ENCODE results near the gene CBARP. TPM values are rescaled to one million over a fixed set of nuclear protein-coding genes. Genes with fewer than 3 reads are reported as not detected.

Gene CBARP
- total and polyA plus RNA-seq, 9 of the 15 experiments (the other 6 are each of a cell fraction or from before 2014, with no cell fraction given), result 0.03 to 8.9 (median 1.2) TPM; not detected in 1

DNA sequence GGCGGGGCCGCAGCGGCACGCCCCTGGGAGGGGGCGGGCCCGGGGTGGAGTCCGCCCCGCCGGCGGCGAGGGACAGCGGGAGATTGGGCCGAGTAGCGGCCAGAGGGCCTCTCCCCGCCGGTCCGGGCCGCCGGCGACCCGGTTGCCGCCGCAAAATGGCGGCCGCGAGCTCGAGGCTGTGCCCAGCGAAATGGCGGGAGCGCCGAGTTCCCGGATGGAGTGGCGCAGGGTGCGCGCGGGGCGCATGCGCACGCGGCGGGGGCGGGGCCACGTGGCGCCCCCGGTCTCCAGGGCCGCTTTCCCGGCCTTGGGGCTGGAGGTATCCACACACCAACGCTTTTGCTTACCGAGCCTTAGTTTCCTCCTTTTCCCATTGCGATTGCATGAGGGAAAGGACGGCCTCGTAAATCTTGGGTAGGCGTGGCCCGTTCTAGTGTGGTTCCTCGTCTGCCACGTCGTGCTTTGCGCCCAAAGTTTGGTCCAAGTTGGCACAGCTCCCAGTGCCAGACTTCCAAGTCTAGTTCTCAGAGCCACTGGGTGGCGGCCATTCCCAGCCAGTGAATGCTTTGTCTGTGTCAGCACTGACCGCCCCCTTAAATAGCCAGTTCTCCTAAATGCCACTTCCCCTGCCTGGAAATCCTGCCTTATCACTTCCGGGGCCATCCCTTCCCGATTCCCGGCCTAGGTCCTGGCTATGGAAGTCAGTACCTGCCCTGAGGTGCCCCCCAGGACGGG is 31.8 kb upstream of the CBARP start (continued):
- TF ChIP-seq ILK (tag; IDR thresholded peaks at IDR 0.05; ENCODE audit: borderline replicate concordance, low read depth), result no peak
- no peak; the same call in 1 of the 2 replicates for TF ChIP-seq GTF2A2 (tag; IDR thresholded peaks at IDR 0.05)
- no peak for TF ChIP-seq ETV5 (CRISPR knock-in tag; IDR thresholded peaks at IDR 0.05; ENCODE audit: low read depth)
- TF ChIP-seq, protein P1, sequence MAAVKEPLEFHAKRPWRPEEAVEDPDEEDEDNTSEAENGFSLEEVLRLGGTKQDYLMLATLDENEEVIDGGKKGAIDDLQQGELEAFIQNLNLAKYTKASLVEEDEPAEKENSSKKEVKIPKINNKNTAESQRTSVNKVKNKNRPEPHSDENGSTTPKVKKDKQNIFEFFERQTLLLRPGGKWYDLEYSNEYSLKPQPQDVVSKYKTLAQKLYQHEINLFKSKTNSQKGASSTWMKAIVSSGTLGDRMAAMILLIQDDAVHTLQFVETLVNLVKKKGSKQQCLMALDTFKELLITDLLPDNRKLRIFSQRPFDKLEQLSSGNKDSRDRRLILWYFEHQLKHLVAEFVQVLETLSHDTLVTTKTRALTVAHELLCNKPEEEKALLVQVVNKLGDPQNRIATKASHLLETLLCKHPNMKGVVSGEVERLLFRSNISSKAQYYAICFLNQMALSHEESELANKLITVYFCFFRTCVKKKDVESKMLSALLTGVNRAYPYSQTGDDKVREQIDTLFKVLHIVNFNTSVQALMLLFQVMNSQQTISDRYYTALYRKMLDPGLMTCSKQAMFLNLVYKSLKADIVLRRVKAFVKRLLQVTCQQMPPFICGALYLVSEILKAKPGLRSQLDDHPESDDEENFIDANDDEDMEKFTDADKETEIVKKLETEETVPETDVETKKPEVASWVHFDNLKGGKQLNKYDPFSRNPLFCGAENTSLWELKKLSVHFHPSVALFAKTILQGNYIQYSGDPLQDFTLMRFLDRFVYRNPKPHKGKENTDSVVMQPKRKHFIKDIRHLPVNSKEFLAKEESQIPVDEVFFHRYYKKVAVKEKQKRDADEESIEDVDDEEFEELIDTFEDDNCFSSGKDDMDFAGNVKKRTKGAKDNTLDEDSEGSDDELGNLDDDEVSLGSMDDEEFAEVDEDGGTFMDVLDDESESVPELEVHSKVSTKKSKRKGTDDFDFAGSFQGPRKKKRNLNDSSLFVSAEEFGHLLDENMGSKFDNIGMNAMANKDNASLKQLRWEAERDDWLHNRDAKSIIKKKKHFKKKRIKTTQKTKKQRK (IDR thresholded peaks at IDR 0.05; ENCODE audit: borderline replicate concordance, low read depth, low read length), result 0 out of 2 replicates have a peak, but pooled peaks have one; percentile 25
- TF ChIP-seq, protein P2, sequence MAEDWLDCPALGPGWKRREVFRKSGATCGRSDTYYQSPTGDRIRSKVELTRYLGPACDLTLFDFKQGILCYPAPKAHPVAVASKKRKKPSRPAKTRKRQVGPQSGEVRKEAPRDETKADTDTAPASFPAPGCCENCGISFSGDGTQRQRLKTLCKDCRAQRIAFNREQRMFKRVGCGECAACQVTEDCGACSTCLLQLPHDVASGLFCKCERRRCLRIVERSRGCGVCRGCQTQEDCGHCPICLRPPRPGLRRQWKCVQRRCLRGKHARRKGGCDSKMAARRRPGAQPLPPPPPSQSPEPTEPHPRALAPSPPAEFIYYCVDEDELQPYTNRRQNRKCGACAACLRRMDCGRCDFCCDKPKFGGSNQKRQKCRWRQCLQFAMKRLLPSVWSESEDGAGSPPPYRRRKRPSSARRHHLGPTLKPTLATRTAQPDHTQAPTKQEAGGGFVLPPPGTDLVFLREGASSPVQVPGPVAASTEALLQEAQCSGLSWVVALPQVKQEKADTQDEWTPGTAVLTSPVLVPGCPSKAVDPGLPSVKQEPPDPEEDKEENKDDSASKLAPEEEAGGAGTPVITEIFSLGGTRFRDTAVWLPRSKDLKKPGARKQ (CRISPR knock-in tag; IDR thresholded peaks at IDR 0.05), result no peak
- TF ChIP-seq, protein P3, sequence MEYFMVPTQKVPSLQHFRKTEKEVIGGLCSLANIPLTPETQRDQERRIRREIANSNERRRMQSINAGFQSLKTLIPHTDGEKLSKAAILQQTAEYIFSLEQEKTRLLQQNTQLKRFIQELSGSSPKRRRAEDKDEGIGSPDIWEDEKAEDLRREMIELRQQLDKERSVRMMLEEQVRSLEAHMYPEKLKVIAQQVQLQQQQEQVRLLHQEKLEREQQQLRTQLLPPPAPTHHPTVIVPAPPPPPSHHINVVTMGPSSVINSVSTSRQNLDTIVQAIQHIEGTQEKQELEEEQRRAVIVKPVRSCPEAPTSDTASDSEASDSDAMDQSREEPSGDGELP (CRISPR knock-in tag; IDR thresholded peaks at IDR 0.05; ENCODE audit: borderline replicate concordance), result no peak; the same call in 1 of the 2 replicates
- no peak for TF ChIP-seq HDAC3 (IDR thresholded peaks at IDR 0.05; ENCODE audit: borderline replicate concordance, partially characterized antibody)
- no peak for TF ChIP-seq MBD2 (IDR thresholded peaks at IDR 0.05; ENCODE audit: borderline replicate concordance, low read depth)
- no peak for TF ChIP-seq MCM2 (IDR thresholded peaks at IDR 0.05; ENCODE audit: low read depth)
- no peak for TF ChIP-seq SRSF9 (IDR thresholded peaks at IDR 0.05; ENCODE audit: borderline replicate concordance, low read depth, low read length)
- TF ChIP-seq DNMT1 (IDR thresholded peaks at IDR 0.05), result no peak
- peak; percentile 78 for TF ChIP-seq SMAD4 (CRISPR knock-in tag; conservative IDR thresholded peaks at IDR 0.05)
- TF ChIP-seq, protein P4, sequence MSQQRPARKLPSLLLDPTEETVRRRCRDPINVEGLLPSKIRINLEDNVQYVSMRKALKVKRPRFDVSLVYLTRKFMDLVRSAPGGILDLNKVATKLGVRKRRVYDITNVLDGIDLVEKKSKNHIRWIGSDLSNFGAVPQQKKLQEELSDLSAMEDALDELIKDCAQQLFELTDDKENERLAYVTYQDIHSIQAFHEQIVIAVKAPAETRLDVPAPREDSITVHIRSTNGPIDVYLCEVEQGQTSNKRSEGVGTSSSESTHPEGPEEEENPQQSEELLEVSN (IDR thresholded peaks at IDR 0.05; ENCODE audit: borderline replicate concordance in 1 of 2, extremely low read depth in 1 of 2, insufficient read depth in 1 of 2, insufficient read length in 1 of 2, low read depth in 1 of 2, low read length in 1 of 2, poor library complexity in 1 of 2, severe bottlenecking in 1 of 2), result peak; percentile 98 to 99
- TF ChIP-seq, protein P5, sequence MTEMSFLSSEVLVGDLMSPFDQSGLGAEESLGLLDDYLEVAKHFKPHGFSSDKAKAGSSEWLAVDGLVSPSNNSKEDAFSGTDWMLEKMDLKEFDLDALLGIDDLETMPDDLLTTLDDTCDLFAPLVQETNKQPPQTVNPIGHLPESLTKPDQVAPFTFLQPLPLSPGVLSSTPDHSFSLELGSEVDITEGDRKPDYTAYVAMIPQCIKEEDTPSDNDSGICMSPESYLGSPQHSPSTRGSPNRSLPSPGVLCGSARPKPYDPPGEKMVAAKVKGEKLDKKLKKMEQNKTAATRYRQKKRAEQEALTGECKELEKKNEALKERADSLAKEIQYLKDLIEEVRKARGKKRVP (CRISPR knock-in tag; IDR thresholded peaks at IDR 0.05), result peak; percentile 14; the same call in 1 of the 2 replicates
- TF ChIP-seq FOXA1 (IDR thresholded peaks at IDR 0.05; ENCODE audit: borderline replicate concordance), result no peak

Measured in K562 (cell line).